HEK293T (cell line): ENCODE data around the gene CIBAR2.
A peak's percentile ranks its signal among the peaks of the same experiment; 100 is the strongest.
"Not testable (repeated sequence)": the region's sequence is repeated elsewhere in the genome, so short reads cannot be mapped to it uniquely, and the experiment has no call there.

Experiments used
- CTCF ChIA-PET: fragments of 350-600 bp; formaldehyde crosslinking; extraction: SDS; loops from one replicate; lab custom pipeline; 2021; ENCODE audit warnings: antibody characterized with exemption, inconsistent platforms; lab: Yijun Ruan, JAX
- POLR2A ChIA-PET: fragments of 350-600 bp; formaldehyde crosslinking; extraction: SDS; loops from one replicate; lab custom pipeline; 2020; ENCODE audit warnings: antibody characterized with exemption, inconsistent platforms; lab: Yijun Ruan, JAX
- DNase-seq: peaks from one replicate; pipeline ENCODE4 v3.0.0; 2012; ENCODE audit warnings: mixed read lengths; ENCODE audit errors: extremely low spot score
- ARNT ChIP-seq: fragments of 450-650 bp; IDR thresholded peaks from 2 replicates; pipeline ENCODE4 v1.6.1; 2017; ENCODE audit warnings: mild to moderate bottlenecking
- BHLHE40 ChIP-seq: fragments of 450-650 bp; IDR thresholded peaks from 2 replicates; pipeline ENCODE4 v1.6.1; 2016; ENCODE audit warnings: mild to moderate bottlenecking, moderate library complexity, borderline replicate concordance
- CTBP1 ChIP-seq: fragments of 450-650 bp; IDR thresholded peaks from 2 replicates; pipeline ENCODE4 v1.6.1; 2016; ENCODE audit warnings: borderline replicate concordance
- ELF4 ChIP-seq: fragments of 450-650 bp; IDR thresholded peaks from 2 replicates; pipeline ENCODE4 v1.6.1; 2017; ENCODE audit warnings: antibody characterized with exemption
- FOXA1 ChIP-seq: fragments of 450-650 bp; IDR thresholded peaks from 2 replicates; pipeline ENCODE4 v1.6.1; 2016; ENCODE audit warnings: mild to moderate bottlenecking
- FOXK2 ChIP-seq: fragments of 450-650 bp; IDR thresholded peaks from 2 replicates; pipeline ENCODE4 v1.6.1; 2016; ENCODE audit warnings: mild to moderate bottlenecking
- FOXM1 ChIP-seq: fragments of 450-650 bp; IDR thresholded peaks from 2 replicates; pipeline ENCODE4 v1.6.1; 2017; ENCODE audit warnings: mild to moderate bottlenecking, borderline replicate concordance
- HDGF ChIP-seq: fragments of 450-650 bp; IDR thresholded peaks from 2 replicates; pipeline ENCODE4 v1.6.1; 2017; ENCODE audit warnings: antibody characterized with exemption, borderline replicate concordance
- L3MBTL2 ChIP-seq: fragments of 450-650 bp; conservative IDR thresholded peaks from 2 replicates; pipeline ENCODE4 v1.6.1; 2016; ENCODE audit warnings: mild to moderate bottlenecking
- LEF1 ChIP-seq: fragments of 450-650 bp; IDR thresholded peaks from 2 replicates; pipeline ENCODE4 v1.6.1; 2017; ENCODE audit warnings: mild to moderate bottlenecking, borderline replicate concordance
- NFRKB ChIP-seq: fragments of 450-650 bp; IDR thresholded peaks from 2 replicates; pipeline ENCODE4 v1.6.1; 2016; ENCODE audit warnings: mild to moderate bottlenecking, moderate library complexity
- PKNOX1 ChIP-seq: fragments of 450-650 bp; IDR thresholded peaks from 2 replicates; pipeline ENCODE4 v1.6.1; 2016
- SP1 ChIP-seq: fragments of 450-650 bp; IDR thresholded peaks from 2 replicates; pipeline ENCODE4 v1.6.1; 2017
- SUZ12 ChIP-seq: fragments of 450-650 bp; IDR thresholded peaks from 2 replicates; pipeline ENCODE4 v1.6.1; 2016; ENCODE audit warnings: mild to moderate bottlenecking
- TARDBP ChIP-seq: fragments of 450-650 bp; IDR thresholded peaks from 2 replicates; pipeline ENCODE4 v1.6.1; 2016
- ZNF384 ChIP-seq: fragments of 450-650 bp; IDR thresholded peaks from 2 replicates; pipeline ENCODE4 v1.6.1; 2016

The CIBAR2 gene

GRCh38 chr16:85057948-85058347, 54.3 kb downstream of the CIBAR2 start:
- TF ChIP-seq CTBP1 (no peak), LEF1 (no peak), SUZ12 (no peak), ELF4 (no peak), TARDBP (no peak), FOXK2 (no peak), PKNOX1 (no peak), ARNT (no peak), L3MBTL2 (no peak), FOXA1 (no peak), NFRKB (no peak), ZNF384 (no peak), SP1 (no peak), BHLHE40 (no peak), HDGF (no peak), FOXM1 (no peak)
- POLR2A ChIA-PET: no interaction called here

GRCh38 chr16:85057212-85057889, 54.9 kb downstream of the CIBAR2 start:
- POLR2A ChIA-PET: no interaction called here
- TF ChIP-seq ZNF384 (no peak), FOXM1 (no peak), L3MBTL2 (no peak), SP1 (no peak), PKNOX1 (no peak), TARDBP (no peak), BHLHE40 (no peak), FOXA1 (no peak)
- peak; percentile 62 for DNase-seq
- CTCF ChIA-PET: interaction anchor here (0.6 kb wide), 1 partner anchor 27 kb away, joined by 3 read pairs; no protein-coding TSS in a partner anchor

More at GRCh38 chr16:85057948-85058347, 54.3 kb downstream of the CIBAR2 start:
- CTCF ChIA-PET: interaction anchor here (0.6 kb wide), 1 partner anchor 27 kb away, joined by 3 read pairs; no protein-coding TSS in a partner anchor
- no peak for DNase-seq

- no peak for TF ChIP-seq SP1
- ChIA-PET POLR2A (interaction anchor here (1.0 to 1.4 kb wide), 3 partner anchors 9 to 45 kb away, joined by 3 to 5 read pairs (median 4); partner anchors contain the start of genes KIAA0513 and ZDHHC7), CTCF (interaction anchor here (0.5 to 1.5 kb wide), 6 partner anchors 9 to 85 kb away, joined by 3 to 5 read pairs (median 3); no protein-coding TSS in a partner anchor)
- peak; percentile 49 for DNase-seq
These were observed 56.0 kb downstream of the CIBAR2 start for GRCh38 chr16:85056211-85056748.

- CTCF ChIA-PET: interaction anchor here (0.5 to 1.5 kb wide), 6 partner anchors 9 to 85 kb away, joined by 3 to 5 read pairs (median 3); no protein-coding TSS in a partner anchor
- no peak for DNase-seq
- peak; percentile 74 for TF ChIP-seq PKNOX1
- no peak for TF ChIP-seq ARNT
- POLR2A ChIA-PET: interaction anchor here (1.0 to 1.4 kb wide), 3 partner anchors 10 to 44 kb away, joined by 3 to 5 read pairs (median 4); partner anchors contain the start of genes KIAA0513 and ZDHHC7
These were observed 56.6 kb downstream of the CIBAR2 start for GRCh38 chr16:85055493-85056210.

GRCh38 chr16:85054948-85055492, 57.3 kb downstream of the CIBAR2 start:
- no peak for DNase-seq
- ChIA-PET CTCF (interaction anchor here (1.5 kb wide), 1 partner anchor 84 kb away, joined by 3 read pairs; no protein-coding TSS in a partner anchor), POLR2A (interaction anchor here (1.4 kb wide), 1 partner anchor 44 kb away, joined by 5 read pairs; the partner anchor contains the start of gene ZDHHC7)
- TF ChIP-seq BHLHE40: no peak
- no peak for TF ChIP-seq FOXK2
- no peak for TF ChIP-seq SP1
- no peak for TF ChIP-seq FOXM1
- TF ChIP-seq ARNT: no peak
- TF ChIP-seq ELF4: no peak
- no peak for TF ChIP-seq NFRKB
- no peak for TF ChIP-seq ZNF384
- no peak for TF ChIP-seq SUZ12
- no peak for TF ChIP-seq CTBP1
- TF ChIP-seq PKNOX1: no peak
- TF ChIP-seq LEF1: no peak

GRCh38 chr16:85054321-85054720, 58.0 kb downstream of the CIBAR2 start:
- POLR2A ChIA-PET, DNase-seq, CTCF ChIA-PET: not testable (repeated sequence)
